Measurements from ENCODE around the gene CCDC85B. TPM values are rescaled to one million over a fixed set of nuclear protein-coding genes. Genes with fewer than 3 reads are reported as not detected.
A peak's percentile ranks its signal among the peaks of the same experiment; 100 is the strongest.

CCDC85B gene
- total RNA-seq, 4 donors from 2014 or later: 16.0 to 34.3 (median 28.0) TPM

GRCh38 chr11:65866509-65867283, 23.8 kb upstream of the CCDC85B start:
- peaks cover 3 to 49% (median 16%) of the 10 kb centered on the region in 3 donors for H3K4me1 ChIP-seq
- no peak overlapping the region for H3K27ac ChIP-seq
- DNase-seq: no peak
- TF ChIP-seq POLR2A (IDR thresholded peaks at IDR 0.05) (no peak), CTCF (IDR thresholded peaks at IDR 0.05) (no peak)
- 76 to 95% methylated on average over 11 to 15 of the region's 21 CpGs for WGBS, 2 donors
- no peaks in the 10 kb centered on the region for H3K27me3 ChIP-seq
- peaks cover 17 to 67% (median 39%) of the 10 kb centered on the region in 3 donors for H3K36me3 ChIP-seq
- no peak overlapping the region for H3K4me3 ChIP-seq
- no peaks in the 10 kb centered on the region for H3K9me3 ChIP-seq
- intact Hi-C loops (cut with DNase I): no loop called here

DNA sequence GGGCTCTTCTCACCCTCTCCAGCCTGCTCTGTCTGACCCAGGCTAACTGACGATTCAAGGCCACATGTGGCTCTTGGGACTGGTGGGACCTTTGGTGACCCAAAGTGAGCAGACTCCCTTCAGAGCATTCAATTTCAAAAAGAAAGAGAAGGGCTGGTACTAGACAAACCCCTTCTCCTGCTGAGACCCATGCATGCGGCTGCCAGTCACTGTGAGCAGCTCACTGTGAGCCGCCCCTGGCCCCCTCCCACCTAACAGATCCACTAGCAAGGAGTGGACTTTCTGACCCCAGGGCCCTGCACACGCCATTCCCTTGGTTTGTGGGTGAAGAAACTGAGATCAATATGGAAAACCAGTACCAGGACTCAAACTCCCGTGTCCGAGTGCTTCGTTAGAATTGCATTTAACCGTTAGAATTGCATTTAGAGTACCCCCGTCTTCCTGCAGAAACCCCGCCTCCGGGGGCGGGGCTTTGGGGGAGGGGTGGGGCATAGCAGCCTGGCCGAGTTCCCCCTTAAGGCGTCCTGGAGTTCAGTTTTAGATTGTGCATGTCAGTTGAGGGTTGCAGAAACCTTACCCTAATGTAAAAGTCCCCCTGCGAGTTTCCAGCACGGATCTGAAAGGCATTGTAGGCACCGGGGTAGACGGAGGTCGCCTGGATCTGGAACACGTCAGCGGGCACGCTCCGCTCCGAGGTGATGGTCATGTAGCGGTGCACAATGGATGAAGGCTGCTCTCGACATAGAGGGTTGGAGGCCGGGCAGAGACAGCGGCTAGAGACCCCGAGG, 23.0 kb upstream of the CCDC85B start:
- no peak for DNase-seq
- 68 to 84% methylated on average over 13 to 20 of the region's 29 CpGs for WGBS, 2 donors

DNA sequence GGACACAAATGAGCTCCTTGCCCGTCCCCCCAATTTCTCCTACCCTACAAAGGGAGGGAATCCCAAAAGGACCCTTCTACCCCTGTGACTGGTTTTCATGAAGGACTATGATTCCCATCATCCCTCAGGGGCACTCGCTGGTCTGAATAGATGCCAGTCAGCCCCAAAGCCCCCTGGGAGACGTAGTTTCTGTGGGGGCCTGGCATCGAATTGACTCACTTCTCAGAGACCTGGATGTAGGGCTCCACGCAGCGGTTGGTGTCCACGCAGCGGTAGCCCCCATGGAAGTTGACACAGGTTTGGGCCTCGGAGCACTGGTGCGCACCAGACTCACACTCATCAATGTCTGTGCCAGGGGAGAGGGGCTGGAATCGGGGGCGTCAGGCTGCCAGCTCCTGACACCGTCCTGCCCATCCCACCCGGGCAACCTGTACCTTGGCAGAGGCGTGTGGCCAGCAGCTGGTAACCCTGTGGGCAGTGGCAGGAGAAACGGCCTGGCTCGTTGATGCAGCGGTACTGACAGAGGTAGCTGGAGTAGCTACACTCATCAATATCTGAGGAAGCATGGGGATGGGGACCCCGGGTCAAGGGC, 22.3 kb upstream of the CCDC85B start:
- no peak for DNase-seq
- 82% methylated on average over 10 of the region's 19 CpGs; no CpG with 5 or more reads in 1 of the 2 donors for WGBS, 2 donors
- peaks cover 10 to 50% (median 14%) of the 10 kb centered on the region in 3 donors for H3K4me1 ChIP-seq

More for the DNA sequence above, 23.0 kb upstream of the CCDC85B start:
- H3K27ac ChIP-seq: no peak overlapping the region
- intact Hi-C loops (cut with DNase I): no loop called here
- H3K27me3 ChIP-seq: no peaks in the 10 kb centered on the region
- H3K36me3 ChIP-seq: peaks cover 17 to 59% (median 31%) of the 10 kb centered on the region in 3 donors
- no peak overlapping the region for H3K4me3 ChIP-seq
- no peak for TF ChIP-seq POLR2A (IDR thresholded peaks at IDR 0.05)
- no peak for TF ChIP-seq CTCF (IDR thresholded peaks at IDR 0.05)
- peaks cover 3 to 49% (median 11%) of the 10 kb centered on the region in 3 donors for H3K4me1 ChIP-seq
- H3K9me3 ChIP-seq: no peaks in the 10 kb centered on the region

GRCh38 chr11:65868907-65869306, 21.6 kb upstream of the CCDC85B start:
- Histone ChIP-seq H3K9me3 (no peaks in the 10 kb centered on the region), H3K4me1 (peaks cover 14 to 51% (median 16%) of the 10 kb centered on the region in 3 donors), H3K36me3 (peaks cover 17 to 45% (median 21%) of the 10 kb centered on the region in 3 donors), H3K27ac (no peak overlapping the region), H3K4me3 (no peak overlapping the region), H3K27me3 (no peaks in the 10 kb centered on the region)
- no peak for TF ChIP-seq POLR2A (IDR thresholded peaks at IDR 0.05)
- 89 to 92% methylated on average over 2 to 3 of the region's 3 CpGs for WGBS, 2 donors
- DNase-seq: no peak
- intact Hi-C loops (cut with DNase I): no loop called here

More for the DNA sequence above, 22.3 kb upstream of the CCDC85B start:
- H3K36me3 ChIP-seq: peaks cover 17 to 52% (median 26%) of the 10 kb centered on the region in 3 donors
- TF ChIP-seq CTCF (IDR thresholded peaks at IDR 0.05) (no peak), POLR2A (IDR thresholded peaks at IDR 0.05) (no peak)
- intact Hi-C loops (cut with DNase I): no loop called here
- H3K4me3 ChIP-seq: no peak overlapping the region
- H3K9me3 ChIP-seq: no peaks in the 10 kb centered on the region
- no peaks in the 10 kb centered on the region for H3K27me3 ChIP-seq
- no peak overlapping the region for H3K27ac ChIP-seq

DNA sequence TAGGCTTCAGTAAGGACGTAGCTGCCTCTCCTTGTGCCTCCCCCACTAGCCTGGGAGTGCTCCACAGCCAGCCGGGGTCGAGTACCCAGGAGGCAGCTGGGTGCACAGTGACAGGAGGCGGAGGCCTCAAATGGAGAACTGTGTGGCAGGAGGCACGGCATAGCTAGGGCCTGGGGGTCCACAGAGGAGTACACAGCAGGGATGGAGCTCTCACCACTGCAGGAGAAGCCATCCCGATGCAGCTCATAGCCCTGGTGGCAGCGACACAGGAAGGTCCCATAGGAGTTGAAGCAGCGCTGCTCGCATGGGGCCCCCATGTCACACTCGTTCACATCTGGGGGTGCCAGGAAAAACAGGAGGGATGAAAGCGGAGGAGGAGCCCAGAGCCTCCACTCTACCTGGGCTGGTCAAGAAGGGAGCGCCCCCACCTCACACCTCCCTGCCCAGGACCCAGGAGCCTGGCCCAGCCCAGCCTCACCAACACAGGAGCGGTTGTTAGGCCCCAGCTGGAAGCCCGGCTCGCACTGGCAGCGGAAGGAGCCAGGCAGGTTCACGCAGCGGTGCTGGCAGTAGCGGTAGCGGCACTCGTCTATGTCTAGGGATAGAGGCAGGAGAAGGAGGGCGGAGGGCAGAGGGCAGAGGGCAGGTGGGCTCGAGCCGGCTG, 20.7 kb upstream of the CCDC85B start:
- TF ChIP-seq POLR2A (IDR thresholded peaks at IDR 0.05) (no peak), CTCF (IDR thresholded peaks at IDR 0.05) (no peak)
- peaks cover 12 to 36% (median 12%) of the 10 kb centered on the region in 3 donors for H3K36me3 ChIP-seq
- H3K4me1 ChIP-seq: peaks cover 16 to 51% (median 18%) of the 10 kb centered on the region in 3 donors
- no peaks in the 10 kb centered on the region for H3K27me3 ChIP-seq
- H3K4me3 ChIP-seq: no peak overlapping the region
- WGBS, 2 donors: 63 to 72% methylated on average over 9 to 12 of the region's 24 CpGs
- H3K9me3 ChIP-seq: no peaks in the 10 kb centered on the region
- no peak for DNase-seq
- intact Hi-C loops (cut with DNase I): no loop called here
- peak overlapping the region in 1 of 4 donors; percentile 95 for H3K27ac ChIP-seq

Measured in esophagus squamous epithelium (tissue), 5 donors.